H9 (cell line): Measurements from ENCODE around the gene TBL2. TPM values are rescaled to one million over a fixed set of nuclear protein-coding genes. Genes with fewer than 3 reads are reported as not detected.
A peak's percentile ranks its signal among the peaks of the same experiment; 100 is the strongest.

Experiments used
- DNase-seq: peaks from one replicate; pipeline ENCODE4 v3.0.0-alpha.2; 2017
- H2AFZ ChIP-seq: one replicate; pipeline ENCODE4 v1.6.1; 2013; ENCODE audit warnings: mild to moderate bottlenecking, low read length, control low read depth, moderate library complexity
- H2AK5ac ChIP-seq: 2 replicates; pipeline ENCODE4 v1.6.1; 2013; ENCODE audit warnings: low read length, control low read depth, mixed read lengths; ENCODE audit not compliant: insufficient read length
- H2BK120ac ChIP-seq: one replicate; pipeline ENCODE4 v1.6.1; 2013; ENCODE audit warnings: low read depth, mild to moderate bottlenecking, low read length, control low read depth, inconsistent platforms; ENCODE audit not compliant: poor library complexity, severe bottlenecking
- H2BK12ac ChIP-seq: 2 replicates; pipeline ENCODE4 v1.6.1; 2013; ENCODE audit warnings: low read length, control low read depth, mixed read lengths, low read depth; ENCODE audit not compliant: insufficient read length
- H2BK15ac ChIP-seq: 2 replicates; pipeline ENCODE4 v1.6.1; 2013; ENCODE audit warnings: low read depth, low read length, control low read depth
- H2BK20ac ChIP-seq: one replicate; pipeline ENCODE4 v1.6.1; 2013; ENCODE audit warnings: low read depth, mild to moderate bottlenecking, low read length, control low read depth, inconsistent platforms; ENCODE audit not compliant: poor library complexity, severe bottlenecking
- H2BK5ac ChIP-seq: 2 replicates; pipeline ENCODE4 v1.6.1; 2013; ENCODE audit warnings: low read length, control low read depth, mixed read lengths; ENCODE audit not compliant: insufficient read length
- H3K14ac ChIP-seq: 2 replicates; pipeline ENCODE4 v1.6.1; 2013; ENCODE audit warnings: low read length, control low read depth; ENCODE audit not compliant: insufficient read depth
- H3K18ac ChIP-seq: 2 replicates; pipeline ENCODE4 v1.6.1; 2013; ENCODE audit warnings: low read depth, mild to moderate bottlenecking, mixed read lengths, low read length, control low read depth; ENCODE audit not compliant: insufficient read length
- H3K23ac ChIP-seq: 2 replicates; pipeline ENCODE4 v1.6.1; 2013; ENCODE audit warnings: low read length, control low read depth, mixed read lengths, low read depth; ENCODE audit not compliant: insufficient read length
- H3K23me2 ChIP-seq: 2 replicates; pipeline ENCODE4 v1.6.1; 2013; ENCODE audit warnings: low read depth, mild to moderate bottlenecking, mixed read lengths, low read length, control low read depth; ENCODE audit not compliant: insufficient read length, poor library complexity, severe bottlenecking
- H3K27ac ChIP-seq: 2 replicates; pipeline ENCODE4 v1.5.1; 2013; ENCODE audit warnings: low read length, control low read depth, mixed read lengths, low read depth; ENCODE audit not compliant: insufficient read length
- H3K27me3 ChIP-seq: 2 replicates; pipeline ENCODE4 v1.6.1; 2013; ENCODE audit warnings: low read length, control low read depth, inconsistent platforms; ENCODE audit not compliant: insufficient read depth
- H3K4ac ChIP-seq: 2 replicates; pipeline ENCODE4 v1.6.1; 2013; ENCODE audit warnings: low read depth, mild to moderate bottlenecking, control low read depth, inconsistent platforms, low read length, moderate library complexity
- H3K4me1 ChIP-seq: 2 replicates; pipeline ENCODE4 v1.6.1; 2013; ENCODE audit warnings: low read length, control low read depth, inconsistent platforms; ENCODE audit not compliant: insufficient read depth
- H3K4me2 ChIP-seq: 2 replicates; pipeline ENCODE4 v1.6.1; 2013; ENCODE audit warnings: low read length, control low read depth, mixed read lengths; ENCODE audit not compliant: insufficient read length, insufficient read depth
- H3K56ac ChIP-seq: 2 replicates; pipeline ENCODE4 v1.6.1; 2013; ENCODE audit warnings: low read depth, mild to moderate bottlenecking, mixed read lengths, low read length, control low read depth; ENCODE audit not compliant: insufficient read length
- H3K79me1 ChIP-seq: 2 replicates; pipeline ENCODE4 v1.6.1; 2013; ENCODE audit warnings: low read depth, mild to moderate bottlenecking, moderate library complexity, low read length, control low read depth, inconsistent platforms; ENCODE audit not compliant: insufficient read depth, poor library complexity, severe bottlenecking
- H3K79me2 ChIP-seq: 2 replicates; pipeline ENCODE4 v1.6.1; 2013; ENCODE audit warnings: low read length, control low read depth, inconsistent platforms; ENCODE audit not compliant: insufficient read depth
- H3K9ac ChIP-seq: 2 replicates; pipeline ENCODE4 v1.6.1; 2013; ENCODE audit warnings: low read length, control low read depth, mixed read lengths; ENCODE audit not compliant: insufficient read length; ENCODE audit errors: extremely low read depth
- H3K9me3 ChIP-seq: one replicate; pipeline ENCODE4 v1.6.1; 2013; ENCODE audit warnings: low read depth, low read length, inconsistent platforms; ENCODE audit not compliant: control insufficient read depth
- H3T11ph ChIP-seq: one replicate; pipeline ENCODE4 v1.6.1; 2013; ENCODE audit warnings: mild to moderate bottlenecking, low read length, control low read depth, inconsistent platforms
- H4K20me1 ChIP-seq: one replicate; pipeline ENCODE4 v1.6.1; 2013; ENCODE audit not compliant: control insufficient read depth, insufficient read length, insufficient read depth
- H4K5ac ChIP-seq: 2 replicates; pipeline ENCODE4 v1.6.1; 2013; ENCODE audit warnings: low read depth, mild to moderate bottlenecking, mixed read lengths, low read length, control low read depth; ENCODE audit not compliant: insufficient read length
- H4K8ac ChIP-seq: replicated peaks from 2 replicates; pipeline ENCODE4 v1.6.1; 2013; ENCODE audit warnings: low read length, control low read depth, mixed read lengths, low read depth; ENCODE audit not compliant: insufficient read length
- H4K91ac ChIP-seq: 2 replicates; pipeline ENCODE4 v1.6.1; 2013; ENCODE audit warnings: low read depth, mild to moderate bottlenecking, moderate library complexity, mixed read lengths, low read length, control low read depth; ENCODE audit not compliant: insufficient read length
- H3K27ac Mint-ChIP-seq, 3 experiments: 2 replicates in 2 of 3; 3 replicates in 1 of 3; pipeline ENCODE4 v1.8.0; 2020 to 2021; ENCODE audit warnings: mixed read lengths in 3 of 3, mild to moderate bottlenecking in 1 of 3, moderate library complexity in 1 of 3
- H3K27me3 Mint-ChIP-seq: 2 replicates; pipeline ENCODE4 v1.8.0; 2021; ENCODE audit warnings: low read depth, mild to moderate bottlenecking, moderate library complexity, mixed read lengths
- H3K36me3 Mint-ChIP-seq, 3 experiments: 2 replicates in 2 of 3; 3 replicates in 1 of 3; pipeline ENCODE4 v1.8.0; 2020 to 2021; ENCODE audit warnings: low read depth in 3 of 3, mixed read lengths in 3 of 3; ENCODE audit not compliant: insufficient read depth in 1 of 3
- H3K4me1 Mint-ChIP-seq, 2 experiments: 2 replicates each; pipeline ENCODE4 v1.8.0; 2020; ENCODE audit warnings: mixed read lengths in 2 of 2
- H3K4me3 Mint-ChIP-seq, 2 experiments: 2 replicates in 1 of 2; 3 replicates in 1 of 2; pipeline ENCODE4 v1.8.0; 2020 to 2021; ENCODE audit warnings: mild to moderate bottlenecking in 2 of 2, mixed read lengths in 2 of 2, moderate library complexity in 1 of 2
- H3K9me3 Mint-ChIP-seq, 2 experiments: 2 replicates in 1 of 2; 3 replicates in 1 of 2; pipeline ENCODE4 v1.8.0; 2020; ENCODE audit warnings: mild to moderate bottlenecking in 2 of 2, mixed read lengths in 2 of 2, moderate library complexity in 1 of 2
- CTCF ChIP-seq: fragments of 200-600 bp; sonication (generic); conservative IDR thresholded peaks from 3 replicates; pipeline ENCODE4 v1.8.0; 2021; ENCODE audit warnings: antibody characterized with exemption, mild to moderate bottlenecking
- WGBS: extraction: QIAGEN DNeasy Blood & Tissue Kit; methylation state at CpG from one replicate; pipeline ENCODE4 v1.1.7; 2013; ENCODE audit warnings: missing lambda C conversion rate, low lambda C conversion rate, mixed read lengths; ENCODE audit not compliant: insufficient read length; ENCODE audit errors: extremely low coverage; 5-methylcytosine and 5-hydroxymethylcytosine counted together
- total RNA-seq: library from RNA; stranded (reverse); gene quantifications from 2 replicates; pipeline ENCODE4 v1.2.1, GENCODE V29; 2021

Gene TBL2
- total RNA-seq, 1 experiment from 2014 or later = 26.7 TPM

GRCh38 chr7:73519867-73520672, 58.3 kb downstream of the TBL2 start:
- Histone ChIP-seq H2AFZ (no peak overlapping the region), H3K27me3 (no peaks in the 10 kb centered on the region), H3K79me2 (peaks cover 51% of the 10 kb centered on the region), H3K4me2 (peak overlapping the region; percentile 94), H3T11ph (no peak overlapping the region), H2AK5ac (no peak overlapping the region), H2BK120ac (no peak overlapping the region), H4K91ac (no peak overlapping the region), H4K20me1 (no peaks in the 10 kb centered on the region), H2BK20ac (no peak overlapping the region), H3K23ac (no peak overlapping the region), H2BK5ac (no peak overlapping the region), H3K27ac (no peak overlapping the region), H3K4ac (no peak overlapping the region), H2BK12ac (no peak overlapping the region), H3K4me1 (no peaks in the 10 kb centered on the region), H4K8ac (no peak overlapping the region), H3K9me3 (no peaks in the 10 kb centered on the region), H4K5ac (no peak overlapping the region), H3K56ac (no peak overlapping the region), H3K79me1 (peaks cover 5% of the 10 kb centered on the region), H3K14ac (no peak overlapping the region), H3K23me2 (peaks cover 14% of the 10 kb centered on the region), H2BK15ac (no peak overlapping the region), H3K18ac (no peak overlapping the region), H3K9ac (peak overlapping the region; percentile 57)
- peaks cover 27 to 52% (median 49%) of the 10 kb centered on the region in 3 experiments for H3K36me3 Mint-ChIP-seq
- H3K4me1 Mint-ChIP-seq = peaks cover 27 to 31% of the 10 kb centered on the region in 2 experiments
- no peak for TF ChIP-seq CTCF
- H3K4me3 Mint-ChIP-seq = peak overlapping the region; percentile 91
- peak overlapping the region; percentile 25 to 89 (median 49); a peak in 6 of 7 replicates for H3K27ac Mint-ChIP-seq
- no peaks in the 10 kb centered on the region; a peak in 1 of 5 replicates for H3K9me3 Mint-ChIP-seq
- DNase-seq = no peak
- H3K27me3 Mint-ChIP-seq = no peaks in the 10 kb centered on the region
- no CpG with 5 or more reads among the region's 18 CpGs for WGBS
